BJ (cell line): ENCODE results near the gene LIX1L. TPM values are rescaled to one million over a fixed set of nuclear protein-coding genes. Genes with fewer than 3 reads are reported as not detected.
A peak's percentile ranks its signal among the peaks of the same experiment; 100 is the strongest.

Experiments used
- CTCF ChIA-PET: fragments of 350-600 bp; formaldehyde crosslinking; extraction: SDS; loops from one replicate; lab custom pipeline; 2021; ENCODE audit warnings: antibody characterized with exemption, inconsistent platforms; lab: Yijun Ruan, JAX
- POLR2A ChIA-PET: fragments of 300-600 bp; sonication (Branson Sonifier 250); formaldehyde crosslinking; extraction: SDS; loops from one replicate; lab custom pipeline; 2021; ENCODE audit warnings: antibody characterized with exemption; lab: Charles Lee
- DNase-seq: peaks from one replicate; pipeline ENCODE4 v3.0.0-alpha.2; 2011; ENCODE audit warnings: low read depth
- H3K27me3 ChIP-seq: 2 replicates; pipeline ENCODE4 v1.6.0; 2011; ENCODE audit warnings: low read length; ENCODE audit not compliant: control insufficient read depth, insufficient read depth
- H3K36me3 ChIP-seq: 2 replicates; pipeline ENCODE4 v1.5.1; 2011; ENCODE audit warnings: low read length; ENCODE audit not compliant: control insufficient read depth, insufficient read depth
- H3K4me3 ChIP-seq: 2 replicates; pipeline ENCODE4 v1.5.1; 2011; ENCODE audit warnings: low read depth, mild to moderate bottlenecking, control low read depth, low read length
- CTCF ChIP-seq: IDR thresholded peaks from 2 replicates; pipeline ENCODE4 v1.5.1; 2011; ENCODE audit warnings: low read depth, mild to moderate bottlenecking, control low read depth, inconsistent platforms, low read length, moderate library complexity; ENCODE audit not compliant: insufficient read depth
- polyA plus RNA-seq: library from polyadenylated mRNA; depleted of rRNA; stranded (reverse); fragments of >200 nt; gene quantifications from 2 replicates; pipeline ENCODE4 v1.2.3, GENCODE V29; 2011

LIX1L gene
- polyA plus RNA-seq, 1 experiment, result 35.1 TPM

DNA sequence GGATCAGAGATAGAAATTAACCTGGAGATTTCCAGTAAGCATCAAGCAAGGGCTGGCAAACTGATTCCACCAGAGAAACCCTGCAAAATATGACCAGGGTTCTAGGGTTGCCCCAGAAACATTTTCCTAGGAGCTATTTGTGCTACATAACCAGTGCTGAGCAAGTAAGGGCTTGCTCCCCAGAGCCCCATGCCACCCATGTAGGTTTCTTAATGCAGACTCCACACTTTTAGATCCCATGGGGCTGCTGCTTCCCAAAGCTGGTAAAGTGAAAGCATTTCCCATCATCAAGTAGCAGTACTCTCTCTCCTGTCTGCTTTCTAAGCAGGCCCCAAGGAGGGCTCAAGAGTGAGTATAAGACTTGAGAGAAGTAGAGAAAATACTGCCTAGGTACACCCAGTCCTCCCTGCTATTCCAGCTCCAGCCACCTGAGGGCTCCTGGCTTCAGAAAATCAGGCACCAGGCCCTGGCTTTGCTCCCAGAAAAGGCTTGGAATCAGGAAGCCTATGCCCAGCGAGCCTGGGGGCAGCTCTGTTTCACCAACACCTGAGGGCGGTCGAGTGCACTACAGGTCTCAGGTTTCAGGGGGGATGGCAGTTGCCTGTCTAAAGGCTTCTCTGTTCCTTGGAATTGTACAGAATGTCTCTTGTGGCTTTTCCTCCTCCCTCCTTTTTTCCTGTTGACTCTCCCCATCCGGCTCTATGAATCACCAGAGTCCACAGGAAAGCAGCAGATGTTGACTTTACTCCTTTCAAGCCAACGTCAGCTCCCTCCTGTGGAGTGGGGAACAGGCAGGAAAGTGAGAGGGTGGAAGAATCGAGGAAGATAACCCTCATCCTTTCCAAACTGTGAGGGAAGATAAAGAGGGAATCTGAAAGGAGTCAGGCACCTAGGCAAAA lies 66.0 kb downstream of the LIX1L start:
- CTCF ChIA-PET, result interaction anchor here (0.6 to 8.1 kb wide), 40 partner anchors 9 to 146 kb away, joined by 3 to 193 read pairs (median 6); partner anchors contain the start of genes ANKRD34A, ITGA10, LIX1L and NUDT17
- POLR2A ChIA-PET, result interaction anchor here (0.8 kb wide), 1 partner anchor 16 kb away, joined by 3 read pairs; no protein-coding TSS in a partner anchor
- Histone ChIP-seq H3K4me3 (no peak overlapping the region; the same call in 1 of the 2 replicates), H3K36me3 (no peaks in the 10 kb centered on the region), H3K27me3 (no peaks in the 10 kb centered on the region)
- peak; percentile 93 for TF ChIP-seq CTCF
- DNase-seq, result peak; percentile 93

- H3K4me3 ChIP-seq, result no peak overlapping the region
Observed at GRCh38 chr1:145891143-145891542, 66.7 kb downstream of the LIX1L start.

DNA sequence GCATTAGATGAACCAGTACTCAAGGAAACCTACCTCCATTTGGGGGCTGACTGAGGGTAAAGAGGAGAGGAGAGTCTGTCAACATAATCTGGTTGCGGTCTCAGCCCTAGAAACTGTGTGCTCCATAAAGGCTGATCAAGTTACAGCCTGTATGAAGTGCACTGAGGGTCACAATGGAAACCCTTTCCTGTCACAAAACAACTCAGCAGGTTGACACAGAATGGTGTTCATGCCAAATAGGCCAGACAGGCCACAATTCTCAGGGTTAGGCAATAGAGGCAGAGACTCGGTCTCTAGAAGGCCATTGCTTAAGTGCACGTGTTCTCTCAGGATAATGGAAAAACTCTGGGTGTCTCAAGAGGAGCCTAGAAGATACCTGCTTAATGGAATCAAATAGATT lies 68.1 kb downstream of the LIX1L start:
- Histone ChIP-seq H3K27me3 (peaks cover 3% of the 10 kb centered on the region; the same call in 1 of the 2 replicates), H3K36me3 (no peaks in the 10 kb centered on the region), H3K4me3 (no peak overlapping the region)
- ChIA-PET POLR2A (no interaction called here), CTCF (interaction anchor here (8.1 kb wide), 1 partner anchor 18 kb away, joined by 193 read pairs; the partner anchor contains the start of gene ITGA10)
- TF ChIP-seq CTCF, result no peak
- DNase-seq, result no peak

More at GRCh38 chr1:145891143-145891542, 66.7 kb downstream of the LIX1L start:
- TF ChIP-seq CTCF, result no peak
- no peaks in the 10 kb centered on the region for H3K36me3 ChIP-seq
- ChIA-PET CTCF (interaction anchor here (0.7 to 8.1 kb wide), 32 partner anchors 8 to 146 kb away, joined by 3 to 193 read pairs (median 8); partner anchors contain the start of genes ANKRD34A, ITGA10, LIX1L and NUDT17), POLR2A (no interaction called here)
- no peaks in the 10 kb centered on the region for H3K27me3 ChIP-seq
- no peak for DNase-seq

DNA sequence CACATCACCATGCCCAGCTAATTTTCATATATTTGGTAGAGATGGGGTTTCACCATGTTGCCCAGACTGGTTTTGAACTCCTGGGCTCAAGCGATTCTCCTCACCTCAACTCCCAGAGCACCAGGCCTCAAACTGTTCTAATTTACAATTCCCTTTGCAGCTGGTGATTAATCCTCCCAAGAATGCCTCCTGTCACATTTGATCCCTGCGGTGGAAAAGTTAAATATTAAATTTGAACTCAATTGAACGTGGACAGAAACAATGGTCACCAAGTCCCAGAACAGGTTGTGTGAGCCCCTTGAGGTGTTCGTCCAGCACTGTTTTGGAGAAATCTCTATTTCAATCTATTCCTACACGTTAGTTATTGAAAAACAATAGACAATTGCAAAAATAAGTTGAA lies 70.2 kb downstream of the LIX1L start:
- ChIA-PET POLR2A (no interaction called here), CTCF (interaction anchor here (1.0 to 3.8 kb wide), 2 partner anchors 22 to 43 kb away, joined by 3 to 19 read pairs; partner anchors contain the start of genes ITGA10 and NUDT17)
- DNase-seq, result no peak
- H3K36me3 ChIP-seq, result no peaks in the 10 kb centered on the region
- H3K27me3 ChIP-seq, result peaks cover 3% of the 10 kb centered on the region; the same call in 1 of the 2 replicates
- TF ChIP-seq CTCF, result no peak
- no peak overlapping the region for H3K4me3 ChIP-seq

DNA sequence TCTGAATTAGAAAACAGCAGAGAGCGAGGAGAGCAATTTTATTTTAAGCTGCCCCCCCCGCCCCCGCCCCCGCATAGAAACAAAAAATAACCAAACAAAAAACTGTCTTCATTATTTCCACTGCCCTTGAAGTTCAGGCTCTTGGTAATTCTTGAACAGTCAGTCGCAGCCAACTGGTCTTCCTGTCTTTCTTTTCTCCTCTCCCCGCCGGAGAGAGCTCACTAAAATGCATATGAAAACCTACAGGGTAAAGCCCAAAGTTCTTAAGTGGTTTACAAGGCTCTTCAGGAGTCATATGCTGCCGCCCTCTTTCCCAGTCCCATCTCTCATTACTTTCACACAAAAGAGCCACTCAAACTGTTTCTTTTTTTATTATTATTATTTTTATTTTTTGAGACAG lies 71.0 kb downstream of the LIX1L start:
- TF ChIP-seq CTCF, result no peak
- DNase-seq, result no peak
- Histone ChIP-seq H3K4me3 (no peak overlapping the region), H3K36me3 (no peaks in the 10 kb centered on the region), H3K27me3 (peaks cover 3% of the 10 kb centered on the region; the same call in 1 of the 2 replicates)
- POLR2A ChIA-PET, result no interaction called here
- CTCF ChIA-PET, result interaction anchor here (3.8 kb wide), 1 partner anchor 23 kb away, joined by 19 read pairs; the partner anchor contains the start of gene ITGA10
